HEK293 (cell line): ENCODE results near the gene OSTF1.

ENCODE experiments used
- RBAK ChIP-seq: fragments of 450-650 bp; formaldehyde crosslinking; IDR thresholded peaks from 2 replicates; pipeline ENCODE4 v1.5.1; 2016; ENCODE audit warnings: missing biosample characterization, missing genetic modification characterization
- ZSCAN16 ChIP-seq: fragments of 450-650 bp; formaldehyde crosslinking; IDR thresholded peaks from 2 replicates; pipeline ENCODE4 v1.5.1; 2016; ENCODE audit warnings: missing biosample characterization, missing genetic modification characterization
- TF ChIP-seq, protein P1 (sequence below): fragments of 450-650 bp; formaldehyde crosslinking; IDR thresholded peaks from 2 replicates; pipeline ENCODE4 v1.5.1; 2016; ENCODE audit warnings: missing biosample characterization, missing genetic modification characterization

GRCh38 chr9:75088646-75089372, 495 bp downstream of the OSTF1 start:
- TF ChIP-seq, protein P1, sequence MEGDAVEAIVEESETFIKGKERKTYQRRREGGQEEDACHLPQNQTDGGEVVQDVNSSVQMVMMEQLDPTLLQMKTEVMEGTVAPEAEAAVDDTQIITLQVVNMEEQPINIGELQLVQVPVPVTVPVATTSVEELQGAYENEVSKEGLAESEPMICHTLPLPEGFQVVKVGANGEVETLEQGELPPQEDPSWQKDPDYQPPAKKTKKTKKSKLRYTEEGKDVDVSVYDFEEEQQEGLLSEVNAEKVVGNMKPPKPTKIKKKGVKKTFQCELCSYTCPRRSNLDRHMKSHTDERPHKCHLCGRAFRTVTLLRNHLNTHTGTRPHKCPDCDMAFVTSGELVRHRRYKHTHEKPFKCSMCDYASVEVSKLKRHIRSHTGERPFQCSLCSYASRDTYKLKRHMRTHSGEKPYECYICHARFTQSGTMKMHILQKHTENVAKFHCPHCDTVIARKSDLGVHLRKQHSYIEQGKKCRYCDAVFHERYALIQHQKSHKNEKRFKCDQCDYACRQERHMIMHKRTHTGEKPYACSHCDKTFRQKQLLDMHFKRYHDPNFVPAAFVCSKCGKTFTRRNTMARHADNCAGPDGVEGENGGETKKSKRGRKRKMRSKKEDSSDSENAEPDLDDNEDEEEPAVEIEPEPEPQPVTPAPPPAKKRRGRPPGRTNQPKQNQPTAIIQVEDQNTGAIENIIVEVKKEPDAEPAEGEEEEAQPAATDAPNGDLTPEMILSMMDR (tag by site-specific recombination) = no peak
- no peak for TF ChIP-seq RBAK (tag by site-specific recombination)
- no peak for TF ChIP-seq ZSCAN16 (tag by site-specific recombination)
